Adrenal gland (tissue), 12 donors: ENCODE measurements around the gene ZNF48. TPM values are rescaled to one million over a fixed set of nuclear protein-coding genes. Genes with fewer than 3 reads are reported as not detected.
A peak's percentile ranks its signal among the peaks of the same experiment; 100 is the strongest.

ENCODE experiments used
- DNase-seq, 7 donors: peaks; one replicate each; pipeline ENCODE4 v3.0.0-alpha.2; 2019 to 2020
- H3K27ac ChIP-seq, 5 donors: fragments of 200-600 bp; sonication (generic) in 4 of 5; 1 replicate in 3 of 5; 2 replicates in 2 of 5; pipeline versions ENCODE4 v1.5.1 to v1.8.0; 2016 to 2020; ENCODE audit warnings: mild to moderate bottlenecking in 1 of 5
- H3K27me3 ChIP-seq: fragments of 200-600 bp; 2 replicates; pipeline ENCODE4 v1.8.0; 2021
- H3K36me3 ChIP-seq, 2 donors: fragments of 200-600 bp; replicated peaks in 1 of 2; 1 replicate in 1 of 2; 2 replicates in 1 of 2; pipeline versions ENCODE4 v1.5.1 to v1.8.0; 2018 to 2022
- H3K4me1 ChIP-seq, 2 donors: fragments of 200-600 bp; replicated peaks in 1 of 2; 1 replicate in 1 of 2; 2 replicates in 1 of 2; pipeline versions ENCODE4 v1.5.1 to v1.8.0; 2018 to 2021
- H3K4me3 ChIP-seq, 4 donors: fragments of 200-600 bp; sonication (generic) in 3 of 4; one replicate each; pipeline ENCODE4 v1.5.1; 2016 to 2018
- H3K9me3 ChIP-seq, 3 donors: fragments of 200-600 bp; sonication (generic) in 1 of 3; replicated peaks in 1 of 3; 1 replicate in 2 of 3; 2 replicates in 1 of 3; pipeline versions ENCODE4 v1.5.1 to v1.8.0; 2016 to 2021
- POLR2A ChIP-seq, 2 donors: fragments of 450-650 bp; IDR thresholded peaks; one replicate each; pipeline ENCODE4 v1.6.1; 2017; ENCODE audit warnings: antibody characterized with exemption in 2 of 2, mild to moderate bottlenecking in 2 of 2, moderate library complexity in 1 of 2
- WGBS, 4 donors: extraction: QIAGEN DNeasy Blood & Tissue Kit in 2 of 4; methylation state at CpG; one replicate each; pipeline versions ENCODE4 v1.1.5 to v1.1.7; 2013 to 2017; 5-methylcytosine and 5-hydroxymethylcytosine counted together
- intact Hi-C, 2 donors: fragments of 100-400 bp; cut with DNase I; formaldehyde crosslinking; loops; one replicate each; pipeline versions ENCODE4 v1.14.1 to v1.15.0; 2022 to 2023
- polyA plus RNA-seq, 3 donors: library from polyadenylated mRNA; stranded (reverse); fragments of 200-250 nt in 2 of 3; fragments of 350-450 nt in 1 of 3; fragmentation: Illumina TruSeq in 1 of 3; extraction: RNeasy Lipid Tissue Mini Kit (QIAGEN cat#74804) in 1 of 3; gene quantifications; one replicate each; pipeline ENCODE4 v1.2.3, GENCODE V29; 2013 to 2014
- total RNA-seq, 9 donors: library from RNA; depleted of rRNA in 4 of 9; stranded (reverse); fragments of >200 nt in 4 of 9; fragments of 120-200 nt in 1 of 9; fragmentation: NEBNext Ultra II Directional in 1 of 9; extraction: Animal tissue kit (Norgen Biotek cat#: 25700) in 1 of 9; gene quantifications; one replicate each; pipeline versions ENCODE4 v1.1.0 to v1.2.4, GENCODE V29; 2013 to 2023
- TF ChIP-seq, protein P1 (sequence below), 6 experiments: fragments of 450-650 bp in 4 of 6; fragments of 200-600 bp in 2 of 6; sonication (generic) in 1 of 6; IDR thresholded peaks; 1 replicate in 5 of 6; 2 replicates in 1 of 6; pipeline versions ENCODE4 v1.5.1 to v1.8.0; 2016 to 2021; ENCODE audit warnings: antibody characterized with exemption in 6 of 6, mild to moderate bottlenecking in 2 of 6, moderate library complexity in 1 of 6
- donor health status: healthy with polysubstance abuse.
- donor health status: Bipolar disorder and iron deficiency.
- donor health status: DM: yes; HTN: yes; CAD: no.
- donor health status: DM: no; HTN: no; CAD: no.
- donor health status: DM: no; HTN: no; CAD: no.
- donor health status: DM: yes; HTN: yes; CAD: no.

Gene ZNF48
- total and polyA plus RNA-seq, 12 donors: 2.6 to 23.8 (median 8.2) TPM

- Histone ChIP-seq H3K27me3 (no peaks in the 10 kb centered on the region), H3K4me1 (peaks cover 13 to 23% of the 10 kb centered on the region in 2 donors), H3K9me3 (no peaks in the 10 kb centered on the region), H3K4me3 (no peak overlapping the region), H3K36me3 (no peaks in the 10 kb centered on the region), H3K27ac (no peak overlapping the region)
- 88 to 97% (median 95%) methylated on average over 5 to 8 of the region's 8 CpGs for WGBS, 4 donors
- DNase-seq: no peak
- intact Hi-C loops: no loop called here
- TF ChIP-seq, protein P1, sequence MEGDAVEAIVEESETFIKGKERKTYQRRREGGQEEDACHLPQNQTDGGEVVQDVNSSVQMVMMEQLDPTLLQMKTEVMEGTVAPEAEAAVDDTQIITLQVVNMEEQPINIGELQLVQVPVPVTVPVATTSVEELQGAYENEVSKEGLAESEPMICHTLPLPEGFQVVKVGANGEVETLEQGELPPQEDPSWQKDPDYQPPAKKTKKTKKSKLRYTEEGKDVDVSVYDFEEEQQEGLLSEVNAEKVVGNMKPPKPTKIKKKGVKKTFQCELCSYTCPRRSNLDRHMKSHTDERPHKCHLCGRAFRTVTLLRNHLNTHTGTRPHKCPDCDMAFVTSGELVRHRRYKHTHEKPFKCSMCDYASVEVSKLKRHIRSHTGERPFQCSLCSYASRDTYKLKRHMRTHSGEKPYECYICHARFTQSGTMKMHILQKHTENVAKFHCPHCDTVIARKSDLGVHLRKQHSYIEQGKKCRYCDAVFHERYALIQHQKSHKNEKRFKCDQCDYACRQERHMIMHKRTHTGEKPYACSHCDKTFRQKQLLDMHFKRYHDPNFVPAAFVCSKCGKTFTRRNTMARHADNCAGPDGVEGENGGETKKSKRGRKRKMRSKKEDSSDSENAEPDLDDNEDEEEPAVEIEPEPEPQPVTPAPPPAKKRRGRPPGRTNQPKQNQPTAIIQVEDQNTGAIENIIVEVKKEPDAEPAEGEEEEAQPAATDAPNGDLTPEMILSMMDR (IDR thresholded peaks at IDR 0.05): no peak
- no peak for TF ChIP-seq POLR2A (IDR thresholded peaks at IDR 0.05)
These were observed 19.4 kb upstream of the ZNF48 start for GRCh38 chr16:30375864-30376263.

- Histone ChIP-seq H3K27me3 (no peaks in the 10 kb centered on the region), H3K36me3 (no peaks in the 10 kb centered on the region), H3K4me3 (no peak overlapping the region), H3K4me1 (peaks cover 9 to 19% of the 10 kb centered on the region in 2 donors), H3K27ac (peak overlapping the region in 1 of 5 donors; percentile 100), H3K9me3 (no peaks in the 10 kb centered on the region)
- WGBS, 4 donors: 82 to 91% (median 84%) methylated on average over 4 to 8 of the region's 8 CpGs
- peak in 1 of 7 donors; percentile 29 for DNase-seq
- TF ChIP-seq POLR2A (IDR thresholded peaks at IDR 0.05): no peak
- TF ChIP-seq, protein P1 (IDR thresholded peaks at IDR 0.05): no peak
- intact Hi-C loops: no loop called here
These were observed 18.7 kb upstream of the ZNF48 start for GRCh38 chr16:30376461-30376902.

- WGBS, 4 donors: 42 to 59% (median 45%) methylated on average over 22 to 29 of the region's 29 CpGs
These were observed 18.0 kb upstream of the ZNF48 start for GRCh38 chr16:30377050-30377811.

GRCh38 chr16:30377812-30378235, 17.4 kb upstream of the ZNF48 start:
- Histone ChIP-seq H3K9me3 (no peaks in the 10 kb centered on the region), H3K4me1 (peaks cover 9 to 18% of the 10 kb centered on the region in 2 donors), H3K27me3 (no peaks in the 10 kb centered on the region), H3K36me3 (no peaks in the 10 kb centered on the region), H3K27ac (peak overlapping the region; percentile 98 to 100 (median 100)), H3K4me3 (peak overlapping the region in 2 of 4 donors; percentile 48 to 76)
- peak; percentile 90 to 98 (median 94) for DNase-seq
- 0 to 17% (median 0%) methylated on average over 1 to 39 of the region's 39 CpGs for WGBS, 4 donors
- intact Hi-C loops: no loop called here
- peak; percentile 64 to 67 for TF ChIP-seq POLR2A (IDR thresholded peaks at IDR 0.05)
- TF ChIP-seq, protein P1 (IDR thresholded peaks at IDR 0.05): no peak

More at GRCh38 chr16:30377050-30377811, 18.0 kb upstream of the ZNF48 start:
- Histone ChIP-seq H3K27ac (peak overlapping the region; percentile 98 to 100 (median 100)), H3K4me3 (peak overlapping the region in 2 of 4 donors; percentile 48 to 76), H3K9me3 (no peaks in the 10 kb centered on the region), H3K4me1 (peaks cover 9 to 18% of the 10 kb centered on the region in 2 donors), H3K36me3 (no peaks in the 10 kb centered on the region), H3K27me3 (no peaks in the 10 kb centered on the region)
- no peak for TF ChIP-seq POLR2A (IDR thresholded peaks at IDR 0.05)
- TF ChIP-seq, protein P1 (IDR thresholded peaks at IDR 0.05): no peak
- intact Hi-C loops: no loop called here
- peak in 1 of 7 donors; percentile 42 for DNase-seq
